OCI-LY7 (cell line): ENCODE data around the gene RAB15.

Source experiments
- EZH2phosphoT487 ChIP-seq: fragments of 200-600 bp; sonication (generic); IDR thresholded peaks from 2 replicates; pipeline ENCODE4 v1.6.1; 2018; ENCODE audit warnings: low read depth, borderline replicate concordance, mild to moderate bottlenecking, mixed run types, antibody characterized with exemption, low read length, moderate library complexity, mixed read lengths
- TF ChIP-seq, protein P1 (sequence below): fragments of 200-600 bp; sonication (generic); conservative IDR thresholded peaks from 2 replicates; pipeline ENCODE4 v1.5.1; 2014; ENCODE audit warnings: mild to moderate bottlenecking, antibody characterized with exemption, low read length, moderate library complexity, mixed read lengths

DNA sequence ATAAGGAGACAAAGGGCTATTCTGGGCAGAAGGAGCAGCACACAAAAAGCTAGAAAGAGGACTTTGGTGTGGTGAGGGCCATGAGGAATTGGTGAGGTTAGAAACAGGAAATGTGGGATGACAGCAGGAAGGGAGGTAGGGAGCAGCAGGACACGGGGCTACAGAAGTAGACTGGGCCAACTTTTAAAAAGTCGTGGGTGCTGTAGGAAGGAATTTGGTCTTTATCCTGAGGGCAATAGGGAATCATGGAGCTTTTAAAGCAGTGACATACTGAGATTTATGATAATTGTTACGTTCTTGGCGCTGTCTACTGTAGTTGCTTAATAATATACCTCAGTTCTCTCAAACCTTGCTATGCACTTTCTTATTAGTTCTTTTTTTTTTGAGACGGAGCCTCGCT, 66.1 kb downstream of the RAB15 start:
- TF ChIP-seq, protein P1, sequence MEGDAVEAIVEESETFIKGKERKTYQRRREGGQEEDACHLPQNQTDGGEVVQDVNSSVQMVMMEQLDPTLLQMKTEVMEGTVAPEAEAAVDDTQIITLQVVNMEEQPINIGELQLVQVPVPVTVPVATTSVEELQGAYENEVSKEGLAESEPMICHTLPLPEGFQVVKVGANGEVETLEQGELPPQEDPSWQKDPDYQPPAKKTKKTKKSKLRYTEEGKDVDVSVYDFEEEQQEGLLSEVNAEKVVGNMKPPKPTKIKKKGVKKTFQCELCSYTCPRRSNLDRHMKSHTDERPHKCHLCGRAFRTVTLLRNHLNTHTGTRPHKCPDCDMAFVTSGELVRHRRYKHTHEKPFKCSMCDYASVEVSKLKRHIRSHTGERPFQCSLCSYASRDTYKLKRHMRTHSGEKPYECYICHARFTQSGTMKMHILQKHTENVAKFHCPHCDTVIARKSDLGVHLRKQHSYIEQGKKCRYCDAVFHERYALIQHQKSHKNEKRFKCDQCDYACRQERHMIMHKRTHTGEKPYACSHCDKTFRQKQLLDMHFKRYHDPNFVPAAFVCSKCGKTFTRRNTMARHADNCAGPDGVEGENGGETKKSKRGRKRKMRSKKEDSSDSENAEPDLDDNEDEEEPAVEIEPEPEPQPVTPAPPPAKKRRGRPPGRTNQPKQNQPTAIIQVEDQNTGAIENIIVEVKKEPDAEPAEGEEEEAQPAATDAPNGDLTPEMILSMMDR: no peak
- TF ChIP-seq EZH2phosphoT487: no peak
